ENCODE data around the gene SPTBN5.
A peak's percentile ranks its signal among the peaks of the same experiment; 100 is the strongest.

Gene SPTBN5

DNA sequence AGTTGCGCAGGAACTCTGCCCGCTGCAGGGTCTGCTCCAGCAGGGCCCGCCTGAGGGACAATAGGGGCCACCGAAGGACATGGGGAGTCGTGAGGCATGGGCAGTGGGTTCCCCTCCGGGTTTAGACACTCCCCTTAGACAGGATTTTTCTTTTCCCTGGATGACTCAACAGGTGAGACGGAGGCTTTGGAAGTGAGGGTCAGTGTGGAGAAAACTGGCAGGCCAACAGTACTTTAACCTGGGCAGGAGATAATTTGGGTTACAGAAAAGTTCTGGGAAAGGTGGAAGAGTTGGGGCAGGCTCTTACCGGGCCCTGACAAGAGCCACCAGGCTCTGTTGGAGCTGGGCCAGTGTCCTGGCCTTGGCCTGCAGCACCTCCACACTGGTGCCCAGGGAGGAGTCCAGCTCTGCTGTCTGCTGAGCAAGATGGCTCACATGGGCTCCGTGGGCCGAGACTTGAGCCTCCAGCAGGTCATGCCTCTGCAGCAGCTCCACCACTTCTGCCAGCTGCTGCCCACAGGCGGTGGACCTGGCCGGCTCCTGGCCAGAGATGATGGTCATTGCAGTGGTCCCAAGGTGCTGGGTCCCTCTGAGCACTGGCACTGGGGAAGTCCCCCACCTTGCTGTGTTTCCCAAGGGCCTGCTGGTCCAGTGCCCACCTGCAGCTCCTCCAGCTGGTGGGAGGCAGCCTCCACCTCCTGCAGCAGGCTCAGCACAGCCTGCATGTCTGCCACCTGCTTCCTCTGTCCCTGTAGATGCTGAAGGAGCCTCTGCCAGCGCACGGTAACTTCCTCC lies 11.0 kb downstream of the SPTBN5 start:
- Histone ChIP-seq H3K9me3 (ENCODE audit: insufficient read depth, low read depth, low read length) (peaks cover 5% of the 10 kb centered on the region), H2AK5ac (ENCODE audit: low read length) (no peak overlapping the region), H2BK12ac (ENCODE audit: low read length) (no peak overlapping the region), H4K91ac (ENCODE audit: low read depth, low read length) (no peak overlapping the region), H2AFZ (ENCODE audit: insufficient read depth, low read length, poor library complexity) (no peak overlapping the region), H3K4me3 (ENCODE audit: low read depth, low read length) (no peak overlapping the region), H3K27me3 (ENCODE audit: insufficient read depth, low read length) (peaks cover 16% of the 10 kb centered on the region), H2BK5ac (ENCODE audit: low read depth, low read length, poor library complexity) (no peak overlapping the region), H3K14ac (ENCODE audit: low read length) (no peak overlapping the region), H3K27ac (ENCODE audit: low read depth, low read length) (no peak overlapping the region), H3K79me1 (ENCODE audit: low read length) (no peaks in the 10 kb centered on the region), H4K12ac (ENCODE audit: low read depth, low read length) (no peak overlapping the region), H3K79me2 (ENCODE audit: control insufficient read depth, insufficient read depth, low read length, poor library complexity) (no peaks in the 10 kb centered on the region), H3K9ac (ENCODE audit: low read length) (no peak overlapping the region), H3K4me2 (ENCODE audit: low read length) (peak overlapping the region; percentile 76), H2BK120ac (ENCODE audit: insufficient read depth, low read length, poor library complexity) (no peak overlapping the region), H3K4me1 (ENCODE audit: control insufficient read depth in 1 of 2, insufficient read depth in 2 of 2, low read length in 2 of 2) (peaks cover 5 to 10% of the 10 kb centered on the region in 2 experiments), H4K8ac (ENCODE audit: low read depth, low read length) (no peak overlapping the region), H3K36me3 (ENCODE audit: control insufficient read depth in 1 of 2, insufficient read depth in 2 of 2, low read length in 2 of 2) (no peaks in the 10 kb centered on the region), H3K18ac (ENCODE audit: low read length) (no peak overlapping the region), H3K23ac (ENCODE audit: low read length) (no peak overlapping the region), H3K4ac (ENCODE audit: low read depth, low read length) (no peak overlapping the region)
- no CpG with 5 or more reads among the region's 14 CpGs for WGBS (ENCODE audit: extremely low coverage, insufficient coverage, insufficient read length)
- DNase-seq: peak in 1 of 2 donors; percentile 23

DNA sequence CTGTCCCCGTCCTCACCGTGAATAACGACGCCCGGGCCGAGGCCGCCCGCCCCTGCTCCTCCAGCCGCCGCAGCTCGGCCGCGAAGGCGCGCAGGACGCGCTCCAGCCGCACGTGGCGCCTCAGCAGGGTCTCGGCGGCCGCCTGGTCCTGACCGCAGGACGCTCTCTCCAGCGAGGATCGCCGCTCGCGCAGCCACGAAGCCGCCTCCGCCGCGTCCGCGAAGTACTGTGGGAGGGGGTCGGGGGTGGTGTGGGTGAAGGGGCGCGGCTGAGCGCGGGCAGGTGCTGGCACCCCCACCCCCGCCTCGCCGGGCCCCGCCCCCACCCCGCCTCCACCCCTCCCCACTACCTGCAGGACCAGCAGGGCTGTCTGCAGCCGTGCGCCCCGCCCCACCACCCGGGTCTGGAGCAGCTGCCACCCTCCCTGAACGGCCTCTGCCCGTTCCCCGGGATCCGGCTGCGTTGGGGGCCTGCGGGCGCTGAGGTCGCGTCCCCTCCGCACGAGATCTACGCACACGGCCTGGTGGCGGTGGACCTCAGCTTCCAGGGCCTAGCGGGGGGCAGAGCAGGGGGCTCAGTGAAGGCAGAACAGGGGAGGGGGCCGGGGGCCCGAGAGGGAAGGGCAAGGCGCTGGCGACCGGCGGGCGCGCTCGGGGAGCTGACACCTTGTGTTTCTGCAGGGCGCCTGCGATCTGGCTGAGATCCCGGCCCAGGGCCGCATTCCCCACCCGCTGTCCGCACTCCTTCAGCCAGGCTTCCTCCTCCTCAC lies 11.7 kb downstream of the SPTBN5 start:
- H3K4me3 ChIP-seq (ENCODE audit: low read depth, low read length): no peak overlapping the region
- WGBS (ENCODE audit: extremely low coverage, insufficient coverage, insufficient read length): no CpG with 5 or more reads among the region's 81 CpGs
- no peaks in the 10 kb centered on the region for H3K79me2 ChIP-seq (ENCODE audit: control insufficient read depth, insufficient read depth, low read length, poor library complexity)
- H2BK5ac ChIP-seq (ENCODE audit: low read depth, low read length, poor library complexity): no peak overlapping the region
- no peak overlapping the region for H3K9ac ChIP-seq (ENCODE audit: low read length)
- no peak overlapping the region for H3K4ac ChIP-seq (ENCODE audit: low read depth, low read length)
- no peaks in the 10 kb centered on the region for H3K79me1 ChIP-seq (ENCODE audit: low read length)
- no peak overlapping the region for H3K14ac ChIP-seq (ENCODE audit: low read length)
- H3K4me2 ChIP-seq (ENCODE audit: low read length): peak overlapping the region; percentile 76
- H2AK5ac ChIP-seq (ENCODE audit: low read length): no peak overlapping the region
- H4K8ac ChIP-seq (ENCODE audit: low read depth, low read length): no peak overlapping the region
- peak; percentile 41 to 47 for DNase-seq
- peaks cover 5 to 10% of the 10 kb centered on the region in 2 experiments for H3K4me1 ChIP-seq (ENCODE audit: control insufficient read depth in 1 of 2, insufficient read depth in 2 of 2, low read length in 2 of 2)
- H3K27me3 ChIP-seq (ENCODE audit: insufficient read depth, low read length): peaks cover 16% of the 10 kb centered on the region
- no peak overlapping the region for H3K27ac ChIP-seq (ENCODE audit: low read depth, low read length)
- peaks cover 2% of the 10 kb centered on the region for H3K9me3 ChIP-seq (ENCODE audit: insufficient read depth, low read depth, low read length)
- no peak overlapping the region for H4K91ac ChIP-seq (ENCODE audit: low read depth, low read length)
- H3K23ac ChIP-seq (ENCODE audit: low read length): no peak overlapping the region
- no peak overlapping the region for H4K12ac ChIP-seq (ENCODE audit: low read depth, low read length)
- no peak overlapping the region for H2AFZ ChIP-seq (ENCODE audit: insufficient read depth, low read length, poor library complexity)
- no peak overlapping the region for H2BK120ac ChIP-seq (ENCODE audit: insufficient read depth, low read length, poor library complexity)
- H2BK12ac ChIP-seq (ENCODE audit: low read length): no peak overlapping the region
- H3K18ac ChIP-seq (ENCODE audit: low read length): no peak overlapping the region
- no peaks in the 10 kb centered on the region for H3K36me3 ChIP-seq (ENCODE audit: control insufficient read depth in 1 of 2, insufficient read depth in 2 of 2, low read length in 2 of 2)

DNA sequence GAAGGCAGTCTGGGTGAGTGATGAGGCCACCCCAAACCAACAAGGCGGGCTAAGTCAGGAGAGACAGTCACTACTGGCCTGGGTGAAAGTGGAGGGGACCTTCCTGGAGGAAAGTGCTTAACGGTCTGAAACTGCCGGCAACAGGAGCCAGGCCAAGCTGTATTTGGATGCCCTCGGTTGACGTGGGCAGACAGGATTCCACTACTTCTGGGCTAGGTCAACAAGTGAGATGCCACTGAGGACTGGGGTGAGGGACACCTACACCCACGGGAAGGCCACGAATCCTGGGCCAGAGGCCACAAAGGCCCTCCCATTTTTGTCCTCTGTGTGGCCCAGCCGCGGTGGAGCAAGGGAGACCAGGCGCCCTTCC lies 12.3 kb downstream of the SPTBN5 start:
- Histone ChIP-seq H3K9me3 (ENCODE audit: insufficient read depth, low read depth, low read length) (peaks cover 2% of the 10 kb centered on the region), H3K4me1 (ENCODE audit: control insufficient read depth in 1 of 2, insufficient read depth in 2 of 2, low read length in 2 of 2) (peaks cover 5 to 10% of the 10 kb centered on the region in 2 experiments), H4K91ac (ENCODE audit: low read depth, low read length) (no peak overlapping the region), H2BK5ac (ENCODE audit: low read depth, low read length, poor library complexity) (no peak overlapping the region), H3K23ac (ENCODE audit: low read length) (no peak overlapping the region), H3K4me3 (ENCODE audit: low read depth, low read length) (no peak overlapping the region), H3K14ac (ENCODE audit: low read length) (no peak overlapping the region), H3K27me3 (ENCODE audit: insufficient read depth, low read length) (peaks cover 16% of the 10 kb centered on the region), H4K12ac (ENCODE audit: low read depth, low read length) (no peak overlapping the region), H3K4me2 (ENCODE audit: low read length) (peak overlapping the region; percentile 46), H3K79me2 (ENCODE audit: control insufficient read depth, insufficient read depth, low read length, poor library complexity) (no peaks in the 10 kb centered on the region), H2BK12ac (ENCODE audit: low read length) (no peak overlapping the region), H2AFZ (ENCODE audit: insufficient read depth, low read length, poor library complexity) (no peak overlapping the region), H3K18ac (ENCODE audit: low read length) (no peak overlapping the region), H2BK120ac (ENCODE audit: insufficient read depth, low read length, poor library complexity) (no peak overlapping the region), H3K4ac (ENCODE audit: low read depth, low read length) (no peak overlapping the region), H3K79me1 (ENCODE audit: low read length) (no peaks in the 10 kb centered on the region), H4K8ac (ENCODE audit: low read depth, low read length) (no peak overlapping the region), H3K27ac (ENCODE audit: low read depth, low read length) (no peak overlapping the region), H3K36me3 (ENCODE audit: control insufficient read depth in 1 of 2, insufficient read depth in 2 of 2, low read length in 2 of 2) (no peaks in the 10 kb centered on the region), H3K9ac (ENCODE audit: low read length) (no peak overlapping the region), H2AK5ac (ENCODE audit: low read length) (no peak overlapping the region)
- WGBS (ENCODE audit: extremely low coverage, insufficient coverage, insufficient read length): no CpG with 5 or more reads among the region's 10 CpGs
- DNase-seq: no peak

DNA sequence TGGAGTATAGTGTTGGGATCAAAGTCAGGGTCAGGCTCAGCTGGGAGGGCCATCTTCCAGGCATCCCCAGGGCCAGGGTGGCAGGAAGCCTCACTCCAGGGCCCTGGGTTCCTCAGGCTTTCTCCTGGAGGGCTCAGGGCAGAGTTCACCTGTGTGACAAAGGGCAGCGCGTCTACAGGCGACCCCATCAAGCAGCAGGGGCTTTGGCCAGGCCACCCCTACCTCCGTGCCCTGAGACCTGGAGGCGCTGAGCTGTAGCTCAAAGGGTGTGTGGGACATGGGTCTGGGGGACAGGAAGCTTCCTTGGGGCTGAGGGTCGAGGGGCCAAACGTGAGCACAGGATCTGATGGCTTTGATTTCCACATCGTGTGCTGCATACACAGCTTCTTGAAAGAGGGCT lies 12.8 kb downstream of the SPTBN5 start:
- H4K8ac ChIP-seq (ENCODE audit: low read depth, low read length): no peak overlapping the region
- H2BK120ac ChIP-seq (ENCODE audit: insufficient read depth, low read length, poor library complexity): no peak overlapping the region
- no peak for DNase-seq
- H3K23ac ChIP-seq (ENCODE audit: low read length): no peak overlapping the region
- H4K12ac ChIP-seq (ENCODE audit: low read depth, low read length): no peak overlapping the region
- no peak overlapping the region for H3K4me3 ChIP-seq (ENCODE audit: low read depth, low read length)
- H2BK5ac ChIP-seq (ENCODE audit: low read depth, low read length, poor library complexity): no peak overlapping the region
- no peak overlapping the region for H2BK12ac ChIP-seq (ENCODE audit: low read length)
- H3K79me2 ChIP-seq (ENCODE audit: control insufficient read depth, insufficient read depth, low read length, poor library complexity): no peaks in the 10 kb centered on the region
- no peak overlapping the region for H3K9ac ChIP-seq (ENCODE audit: low read length)
- no peak overlapping the region for H3K14ac ChIP-seq (ENCODE audit: low read length)
- no peaks in the 10 kb centered on the region for H3K79me1 ChIP-seq (ENCODE audit: low read length)
- WGBS (ENCODE audit: extremely low coverage, insufficient coverage, insufficient read length): no CpG with 5 or more reads among the region's 8 CpGs
- peaks cover 2% of the 10 kb centered on the region for H3K9me3 ChIP-seq (ENCODE audit: insufficient read depth, low read depth, low read length)
- H3K4me1 ChIP-seq (ENCODE audit: control insufficient read depth in 1 of 2, insufficient read depth in 2 of 2, low read length in 2 of 2): peaks cover 5 to 10% of the 10 kb centered on the region in 2 experiments
- H2AFZ ChIP-seq (ENCODE audit: insufficient read depth, low read length, poor library complexity): no peak overlapping the region
- no peak overlapping the region for H3K18ac ChIP-seq (ENCODE audit: low read length)
- H3K4me2 ChIP-seq (ENCODE audit: low read length): no peak overlapping the region
- peaks cover 16% of the 10 kb centered on the region for H3K27me3 ChIP-seq (ENCODE audit: insufficient read depth, low read length)
- H3K27ac ChIP-seq (ENCODE audit: low read depth, low read length): no peak overlapping the region
- H2AK5ac ChIP-seq (ENCODE audit: low read length): no peak overlapping the region
- no peaks in the 10 kb centered on the region for H3K36me3 ChIP-seq (ENCODE audit: control insufficient read depth in 1 of 2, insufficient read depth in 2 of 2, low read length in 2 of 2)
- H3K4ac ChIP-seq (ENCODE audit: low read depth, low read length): no peak overlapping the region
- H4K91ac ChIP-seq (ENCODE audit: low read depth, low read length): no peak overlapping the region

Data from trophoblast cell (in vitro differentiated cells and primary cell).